ENCODE measurements around the gene TLCD3B.

Gene TLCD3B

GRCh38 chr16:30068750-30069610 is 37.9 kb upstream of the TLCD3B start:
- no peak overlapping the region for H3K4me2 ChIP-seq (ENCODE audit: low read length)
- no peak overlapping the region for H2BK12ac ChIP-seq (ENCODE audit: low read length)
- H3K36me3 ChIP-seq (ENCODE audit: control insufficient read depth in 1 of 2, insufficient read depth in 2 of 2, low read length in 2 of 2) = peaks cover 51 to 52% of the 10 kb centered on the region in 2 experiments
- DNase-seq = no peak
- no peak overlapping the region for H3K4me3 ChIP-seq (ENCODE audit: low read depth, low read length)
- WGBS (ENCODE audit: extremely low coverage, insufficient coverage, insufficient read length) = no CpG with 5 or more reads among the region's 17 CpGs
- H2AFZ ChIP-seq (ENCODE audit: insufficient read depth, low read length, poor library complexity) = no peak overlapping the region
- no peak overlapping the region for H3K27ac ChIP-seq (ENCODE audit: low read depth, low read length)
- H3K23ac ChIP-seq (ENCODE audit: low read length) = no peak overlapping the region
- no peak overlapping the region for H3K4ac ChIP-seq (ENCODE audit: low read depth, low read length)
- no peak overlapping the region for H3K9ac ChIP-seq (ENCODE audit: low read length)
- peaks cover 15 to 18% of the 10 kb centered on the region in 2 experiments for H3K4me1 ChIP-seq (ENCODE audit: control insufficient read depth in 1 of 2, insufficient read depth in 2 of 2, low read length in 2 of 2)
- H3K9me3 ChIP-seq (ENCODE audit: insufficient read depth, low read depth, low read length) = no peaks in the 10 kb centered on the region
- no peak overlapping the region for H2BK120ac ChIP-seq (ENCODE audit: insufficient read depth, low read length, poor library complexity)
- no peaks in the 10 kb centered on the region for H3K27me3 ChIP-seq (ENCODE audit: insufficient read depth, low read length)
- peaks cover 19% of the 10 kb centered on the region for H3K79me1 ChIP-seq (ENCODE audit: low read length)
- H3K79me2 ChIP-seq (ENCODE audit: control insufficient read depth, insufficient read depth, low read length, poor library complexity) = peaks cover 26% of the 10 kb centered on the region
- H2AK5ac ChIP-seq (ENCODE audit: low read length) = no peak overlapping the region
- H3K18ac ChIP-seq (ENCODE audit: low read length) = peak overlapping the region; percentile 18
- H4K91ac ChIP-seq (ENCODE audit: low read depth, low read length) = no peak overlapping the region
- no peak overlapping the region for H4K8ac ChIP-seq (ENCODE audit: low read depth, low read length)
- H2BK5ac ChIP-seq (ENCODE audit: low read depth, low read length, poor library complexity) = no peak overlapping the region
- no peak overlapping the region for H3K14ac ChIP-seq (ENCODE audit: low read length)
- H4K12ac ChIP-seq (ENCODE audit: low read depth, low read length) = no peak overlapping the region

- Histone ChIP-seq H4K12ac (ENCODE audit: low read depth, low read length) (no peak overlapping the region), H3K27ac (ENCODE audit: low read depth, low read length) (no peak overlapping the region), H3K79me2 (ENCODE audit: control insufficient read depth, insufficient read depth, low read length, poor library complexity) (peaks cover 26% of the 10 kb centered on the region), H3K27me3 (ENCODE audit: insufficient read depth, low read length) (no peaks in the 10 kb centered on the region), H4K8ac (ENCODE audit: low read depth, low read length) (no peak overlapping the region), H3K36me3 (ENCODE audit: control insufficient read depth in 1 of 2, insufficient read depth in 2 of 2, low read length in 2 of 2) (peaks cover 49 to 52% of the 10 kb centered on the region in 2 experiments), H3K14ac (ENCODE audit: low read length) (no peak overlapping the region), H3K4me2 (ENCODE audit: low read length) (no peak overlapping the region), H3K4me3 (ENCODE audit: low read depth, low read length) (no peak overlapping the region), H3K18ac (ENCODE audit: low read length) (no peak overlapping the region), H3K4me1 (ENCODE audit: control insufficient read depth in 1 of 2, insufficient read depth in 2 of 2, low read length in 2 of 2) (peaks cover 20 to 24% of the 10 kb centered on the region in 2 experiments), H2BK5ac (ENCODE audit: low read depth, low read length, poor library complexity) (no peak overlapping the region), H3K9me3 (ENCODE audit: insufficient read depth, low read depth, low read length) (no peaks in the 10 kb centered on the region), H3K79me1 (ENCODE audit: low read length) (peaks cover 19% of the 10 kb centered on the region), H2BK12ac (ENCODE audit: low read length) (no peak overlapping the region), H2BK120ac (ENCODE audit: insufficient read depth, low read length, poor library complexity) (no peak overlapping the region), H3K9ac (ENCODE audit: low read length) (no peak overlapping the region), H3K23ac (ENCODE audit: low read length) (no peak overlapping the region), H2AK5ac (ENCODE audit: low read length) (no peak overlapping the region), H2AFZ (ENCODE audit: insufficient read depth, low read length, poor library complexity) (no peak overlapping the region), H4K91ac (ENCODE audit: low read depth, low read length) (no peak overlapping the region), H3K4ac (ENCODE audit: low read depth, low read length) (no peak overlapping the region)
- DNase-seq = no peak
- WGBS (ENCODE audit: extremely low coverage, insufficient coverage, insufficient read length) = no CpG with 5 or more reads among the region's 9 CpGs
Measured at GRCh38 chr16:30068333-30068732, 37.3 kb upstream of the TLCD3B start.

- H2BK120ac ChIP-seq (ENCODE audit: insufficient read depth, low read length, poor library complexity) = no peak overlapping the region
- peak overlapping the region; percentile 84 for H3K4me2 ChIP-seq (ENCODE audit: low read length)
- peaks cover 26% of the 10 kb centered on the region for H3K79me2 ChIP-seq (ENCODE audit: control insufficient read depth, insufficient read depth, low read length, poor library complexity)
Measured at GRCh38 chr16:30067584-30067916, 36.5 kb upstream of the TLCD3B start.

GRCh38 chr16:30066761-30067583 is 35.9 kb upstream of the TLCD3B start:
- H3K23ac ChIP-seq (ENCODE audit: low read length) = no peak overlapping the region
- H3K4me1 ChIP-seq (ENCODE audit: control insufficient read depth in 1 of 2, insufficient read depth in 2 of 2, low read length in 2 of 2) = peaks cover 20 to 24% of the 10 kb centered on the region in 2 experiments
- H2AK5ac ChIP-seq (ENCODE audit: low read length) = no peak overlapping the region
- peak overlapping the region; percentile 13 for H3K18ac ChIP-seq (ENCODE audit: low read length)
- H3K9ac ChIP-seq (ENCODE audit: low read length) = peak overlapping the region; percentile 97
- peak overlapping the region; percentile 21 for H2BK120ac ChIP-seq (ENCODE audit: insufficient read depth, low read length, poor library complexity)
- no peak for DNase-seq
- peak overlapping the region; percentile 23 for H4K12ac ChIP-seq (ENCODE audit: low read depth, low read length)
- no peak overlapping the region for H3K27ac ChIP-seq (ENCODE audit: low read depth, low read length)
- H3K36me3 ChIP-seq (ENCODE audit: control insufficient read depth in 1 of 2, insufficient read depth in 2 of 2, low read length in 2 of 2) = peaks cover 47 to 48% of the 10 kb centered on the region in 2 experiments
- peak overlapping the region; percentile 75 for H4K91ac ChIP-seq (ENCODE audit: low read depth, low read length)
- H4K8ac ChIP-seq (ENCODE audit: low read depth, low read length) = peak overlapping the region; percentile 75
- peaks cover 26% of the 10 kb centered on the region for H3K79me2 ChIP-seq (ENCODE audit: control insufficient read depth, insufficient read depth, low read length, poor library complexity)
- H2AFZ ChIP-seq (ENCODE audit: insufficient read depth, low read length, poor library complexity) = no peak overlapping the region
- H3K14ac ChIP-seq (ENCODE audit: low read length) = peak overlapping the region; percentile 89
- peak overlapping the region; percentile 95 for H2BK5ac ChIP-seq (ENCODE audit: low read depth, low read length, poor library complexity)
- H3K4me3 ChIP-seq (ENCODE audit: low read depth, low read length) = peak overlapping the region; percentile 99
- no peak overlapping the region for H2BK12ac ChIP-seq (ENCODE audit: low read length)
- peak overlapping the region; percentile 100 for H3K4ac ChIP-seq (ENCODE audit: low read depth, low read length)
- no peaks in the 10 kb centered on the region for H3K9me3 ChIP-seq (ENCODE audit: insufficient read depth, low read depth, low read length)
- H3K4me2 ChIP-seq (ENCODE audit: low read length) = peak overlapping the region; percentile 84
- H3K79me1 ChIP-seq (ENCODE audit: low read length) = peaks cover 19% of the 10 kb centered on the region
- no peaks in the 10 kb centered on the region for H3K27me3 ChIP-seq (ENCODE audit: insufficient read depth, low read length)
- WGBS (ENCODE audit: extremely low coverage, insufficient coverage, insufficient read length) = no CpG with 5 or more reads among the region's 21 CpGs

More at GRCh38 chr16:30067584-30067916, 36.5 kb upstream of the TLCD3B start:
- Histone ChIP-seq H4K12ac (ENCODE audit: low read depth, low read length) (no peak overlapping the region), H2AK5ac (ENCODE audit: low read length) (no peak overlapping the region), H4K91ac (ENCODE audit: low read depth, low read length) (no peak overlapping the region), H2BK5ac (ENCODE audit: low read depth, low read length, poor library complexity) (no peak overlapping the region), H3K9ac (ENCODE audit: low read length) (no peak overlapping the region), H3K14ac (ENCODE audit: low read length) (no peak overlapping the region), H2AFZ (ENCODE audit: insufficient read depth, low read length, poor library complexity) (no peak overlapping the region), H3K27ac (ENCODE audit: low read depth, low read length) (no peak overlapping the region), H3K4me1 (ENCODE audit: control insufficient read depth in 1 of 2, insufficient read depth in 2 of 2, low read length in 2 of 2) (peaks cover 20 to 24% of the 10 kb centered on the region in 2 experiments), H3K36me3 (ENCODE audit: control insufficient read depth in 1 of 2, insufficient read depth in 2 of 2, low read length in 2 of 2) (peaks cover 48 to 52% of the 10 kb centered on the region in 2 experiments), H2BK12ac (ENCODE audit: low read length) (no peak overlapping the region), H3K79me1 (ENCODE audit: low read length) (peaks cover 19% of the 10 kb centered on the region), H3K9me3 (ENCODE audit: insufficient read depth, low read depth, low read length) (no peaks in the 10 kb centered on the region), H3K27me3 (ENCODE audit: insufficient read depth, low read length) (no peaks in the 10 kb centered on the region), H3K23ac (ENCODE audit: low read length) (no peak overlapping the region), H3K4me3 (ENCODE audit: low read depth, low read length) (no peak overlapping the region), H3K18ac (ENCODE audit: low read length) (no peak overlapping the region), H3K4ac (ENCODE audit: low read depth, low read length) (peak overlapping the region; percentile 100), H4K8ac (ENCODE audit: low read depth, low read length) (no peak overlapping the region)
- DNase-seq = no peak
- no CpG with 5 or more reads among the region's 6 CpGs for WGBS (ENCODE audit: extremely low coverage, insufficient coverage, insufficient read length)
